Measurements from ENCODE around the gene RWDD1.

The RWDD1 gene

DNA sequence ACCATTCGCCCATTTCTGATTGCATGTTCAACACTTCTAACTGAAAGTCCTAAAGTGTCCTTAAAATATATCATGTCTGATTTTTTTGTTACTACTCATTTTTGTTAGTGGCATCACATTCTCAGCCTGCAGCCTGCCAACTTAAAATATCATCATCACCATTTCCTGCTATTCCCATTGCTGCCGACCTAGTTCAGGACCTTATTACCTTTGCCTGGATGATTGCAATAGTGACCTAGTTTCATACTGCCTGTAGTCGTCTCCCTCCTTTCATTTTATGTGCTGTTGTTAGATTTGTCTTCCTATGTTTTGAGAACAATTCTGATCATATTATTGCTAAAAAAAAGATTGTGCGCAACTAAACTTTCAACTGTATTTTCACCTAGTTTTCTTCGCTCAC lies 6.2 kb downstream of the RWDD1 start:
- no peak overlapping the region for H3K4me3 ChIP-seq (ENCODE audit: low read length)
- DNase-seq (ENCODE audit: low read depth), result no peak
- TF ChIP-seq, protein P1, sequence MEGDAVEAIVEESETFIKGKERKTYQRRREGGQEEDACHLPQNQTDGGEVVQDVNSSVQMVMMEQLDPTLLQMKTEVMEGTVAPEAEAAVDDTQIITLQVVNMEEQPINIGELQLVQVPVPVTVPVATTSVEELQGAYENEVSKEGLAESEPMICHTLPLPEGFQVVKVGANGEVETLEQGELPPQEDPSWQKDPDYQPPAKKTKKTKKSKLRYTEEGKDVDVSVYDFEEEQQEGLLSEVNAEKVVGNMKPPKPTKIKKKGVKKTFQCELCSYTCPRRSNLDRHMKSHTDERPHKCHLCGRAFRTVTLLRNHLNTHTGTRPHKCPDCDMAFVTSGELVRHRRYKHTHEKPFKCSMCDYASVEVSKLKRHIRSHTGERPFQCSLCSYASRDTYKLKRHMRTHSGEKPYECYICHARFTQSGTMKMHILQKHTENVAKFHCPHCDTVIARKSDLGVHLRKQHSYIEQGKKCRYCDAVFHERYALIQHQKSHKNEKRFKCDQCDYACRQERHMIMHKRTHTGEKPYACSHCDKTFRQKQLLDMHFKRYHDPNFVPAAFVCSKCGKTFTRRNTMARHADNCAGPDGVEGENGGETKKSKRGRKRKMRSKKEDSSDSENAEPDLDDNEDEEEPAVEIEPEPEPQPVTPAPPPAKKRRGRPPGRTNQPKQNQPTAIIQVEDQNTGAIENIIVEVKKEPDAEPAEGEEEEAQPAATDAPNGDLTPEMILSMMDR (conservative IDR thresholded peaks at IDR 0.05; ENCODE audit: low read depth, low read length), result no peak

DNA sequence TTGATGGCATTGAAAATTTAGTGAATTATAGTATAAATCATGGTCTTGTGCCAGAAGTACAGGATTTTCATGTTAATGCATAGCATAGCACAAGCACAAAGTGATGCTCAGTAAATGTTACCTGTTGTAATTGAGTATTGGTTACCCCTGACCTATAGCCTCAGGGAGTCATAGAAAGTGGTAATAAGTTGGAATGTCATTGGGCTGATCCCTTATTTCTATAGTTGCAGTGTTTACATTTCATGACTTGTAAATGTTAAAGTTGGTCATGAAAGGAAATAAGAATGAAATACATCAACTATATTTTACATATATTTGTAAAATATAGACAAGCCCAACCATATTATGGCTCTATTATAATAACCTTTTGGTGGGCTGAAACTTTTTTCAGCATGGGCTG lies 7.0 kb downstream of the RWDD1 start:
- no peak overlapping the region for H3K4me3 ChIP-seq (ENCODE audit: low read length)
- TF ChIP-seq, protein P1 (conservative IDR thresholded peaks at IDR 0.05; ENCODE audit: low read depth, low read length), result no peak
- DNase-seq (ENCODE audit: low read depth), result no peak

DNA sequence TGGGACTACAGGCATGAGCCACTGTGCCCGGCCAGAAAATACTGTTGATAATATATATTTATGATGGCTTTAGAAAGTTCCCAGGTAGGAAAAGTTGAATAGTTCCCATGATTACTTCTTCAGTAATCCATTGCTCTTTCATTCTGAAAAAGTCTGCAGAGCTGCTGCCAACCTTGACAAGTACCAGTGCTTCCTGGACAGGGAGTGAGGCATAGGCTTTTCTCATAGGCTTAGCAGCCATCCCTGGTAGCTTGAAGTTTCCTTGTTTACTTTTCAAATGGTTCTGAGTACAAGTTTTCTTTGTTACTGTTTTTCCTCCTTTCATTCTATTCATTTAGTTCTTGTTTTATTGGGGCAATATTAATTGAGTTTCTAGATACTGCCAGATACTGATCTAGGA lies 7.8 kb downstream of the RWDD1 start:
- TF ChIP-seq, protein P1 (conservative IDR thresholded peaks at IDR 0.05; ENCODE audit: low read depth, low read length), result no peak
- H3K4me3 ChIP-seq (ENCODE audit: low read length), result no peak overlapping the region
- no peak for DNase-seq (ENCODE audit: low read depth)

DNA sequence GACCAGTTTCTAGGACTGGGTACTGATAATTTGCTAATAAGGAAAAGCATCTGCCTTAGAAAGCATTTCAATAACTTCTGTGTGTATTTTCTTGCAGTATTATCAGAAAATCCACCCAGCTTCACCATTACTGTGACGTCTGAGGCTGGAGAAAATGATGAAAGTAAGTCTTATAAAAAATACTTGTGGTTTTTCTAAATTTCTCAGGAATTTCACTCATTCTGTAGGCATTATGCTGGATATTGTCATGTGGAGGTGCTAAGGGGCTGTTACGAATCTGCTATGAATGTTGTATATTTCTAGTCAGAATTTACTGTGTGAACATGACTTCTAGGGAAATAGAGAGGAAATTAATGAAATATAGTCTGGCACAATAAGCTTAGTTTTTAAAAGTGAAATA lies 8.9 kb downstream of the RWDD1 start:
- H3K4me3 ChIP-seq (ENCODE audit: low read length), result no peak overlapping the region
- DNase-seq (ENCODE audit: low read depth), result peak; percentile 78
- TF ChIP-seq, protein P1 (conservative IDR thresholded peaks at IDR 0.05; ENCODE audit: low read depth, low read length), result no peak

DNA sequence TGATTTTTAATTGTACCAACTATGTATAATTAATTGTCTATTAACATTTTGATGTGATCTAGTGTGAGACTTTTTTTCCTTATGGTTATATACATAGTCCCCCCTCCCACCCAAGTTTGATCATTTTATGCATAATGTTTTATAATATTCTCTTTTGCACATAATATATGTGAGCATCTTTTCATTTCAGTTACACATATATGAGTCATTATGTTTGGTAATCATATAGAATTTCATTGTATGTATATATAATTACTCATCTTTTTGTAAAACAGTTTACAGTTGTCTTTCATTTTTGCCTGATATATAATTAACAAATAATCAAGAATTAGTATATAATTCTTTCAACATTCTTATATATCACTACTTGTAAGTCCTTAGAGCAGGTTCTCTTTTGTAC lies 15.0 kb downstream of the RWDD1 start:
- H3K4me3 ChIP-seq (ENCODE audit: low read length), result no peak overlapping the region
- TF ChIP-seq, protein P1 (conservative IDR thresholded peaks at IDR 0.05; ENCODE audit: low read depth, low read length), result no peak
- DNase-seq (ENCODE audit: low read depth), result no peak

DNA sequence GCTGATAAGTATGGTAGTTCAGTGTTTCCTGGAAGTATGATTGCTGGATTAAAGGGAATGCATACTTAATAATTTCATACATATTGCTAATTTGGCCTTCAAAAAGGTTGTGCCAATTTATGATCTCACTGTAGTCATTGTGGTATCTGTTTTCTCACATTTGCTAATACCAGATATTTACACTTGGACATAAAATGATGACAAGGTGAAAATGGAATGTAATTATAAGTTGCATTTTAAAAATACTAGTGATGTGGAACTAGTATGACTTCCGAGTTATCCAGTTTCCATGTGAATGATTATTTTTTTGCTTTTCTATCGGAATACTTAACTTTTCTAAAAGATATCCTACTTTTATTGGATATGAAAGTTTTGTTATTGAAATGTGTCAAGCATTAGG lies 15.4 kb downstream of the RWDD1 start:
- TF ChIP-seq, protein P1 (conservative IDR thresholded peaks at IDR 0.05; ENCODE audit: low read depth, low read length), result no peak
- DNase-seq (ENCODE audit: low read depth), result no peak
- no peak overlapping the region for H3K4me3 ChIP-seq (ENCODE audit: low read length)

DNA sequence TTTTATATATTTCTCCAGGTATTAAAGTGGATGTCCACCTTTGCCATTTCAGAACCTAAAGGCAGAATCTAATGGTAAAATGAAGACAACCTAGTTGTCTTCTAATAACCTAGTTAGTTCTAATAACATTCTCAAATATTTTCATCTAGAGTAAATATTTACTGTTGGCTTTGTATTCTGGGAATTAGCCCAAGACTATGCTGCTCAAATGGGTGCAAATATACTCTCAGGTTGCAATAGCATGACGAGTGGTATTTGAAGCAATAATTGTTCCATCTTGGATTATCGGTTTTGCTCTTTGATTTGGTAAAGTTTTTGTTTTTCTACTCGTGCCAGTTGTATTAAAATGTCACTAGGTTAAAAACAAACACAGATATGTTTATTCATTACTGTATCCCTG lies 23.9 kb downstream of the RWDD1 start:
- no peak overlapping the region for H3K4me3 ChIP-seq (ENCODE audit: low read length)
- no peak for DNase-seq (ENCODE audit: low read depth)
- TF ChIP-seq, protein P1 (conservative IDR thresholded peaks at IDR 0.05; ENCODE audit: low read depth, low read length), result no peak

All from retinal pigment epithelial cell (primary cell).